ENCODE results near the gene ARHGEF18.

Gene ARHGEF18

DNA sequence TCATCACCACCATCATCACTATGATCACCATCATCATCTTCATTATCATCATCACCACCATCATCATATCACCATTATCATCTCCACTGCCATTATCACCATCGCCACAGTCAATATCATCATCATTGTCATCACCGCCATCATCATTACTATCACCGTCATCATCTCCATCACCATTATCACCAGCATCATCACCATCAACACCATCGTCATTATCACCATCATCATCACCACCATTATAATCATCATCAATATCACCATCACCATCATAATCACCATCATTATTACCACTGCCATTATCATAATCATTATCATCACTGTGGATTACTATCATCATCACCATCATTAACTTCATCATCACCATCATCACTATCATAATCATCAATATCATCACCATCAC is 17.3 kb upstream of the ARHGEF18 start:
- Histone ChIP-seq H3K9ac (ENCODE audit: low read depth, low read length, poor library complexity) (no peak overlapping the region), H2AFZ (ENCODE audit: low read length) (no peak overlapping the region), H3K4me2 (ENCODE audit: insufficient read depth, low read length, poor library complexity, severe bottlenecking) (no peak overlapping the region), H3K27me3 (ENCODE audit: control insufficient read depth in 3 of 3, insufficient read depth in 3 of 3, low read depth in 1 of 3, low read length in 3 of 3) (no peaks in the 10 kb centered on the region), H3K79me1 (ENCODE audit: low read depth, low read length) (no peaks in the 10 kb centered on the region), H3K9me3 (replicated peaks in 1 of 2; ENCODE audit: control insufficient read depth in 2 of 2, insufficient read depth in 1 of 2, low read depth in 1 of 2, low read length in 2 of 2) (peaks cover 0 to 4% of the 10 kb centered on the region in 2 donors), H2BK15ac (ENCODE audit: low read length) (no peak overlapping the region), H3K14ac (ENCODE audit: low read length) (no peak overlapping the region), H3K4ac (ENCODE audit: low read length) (no peak overlapping the region), H2BK12ac (ENCODE audit: low read length) (no peak overlapping the region), H3K23ac (ENCODE audit: low read depth, low read length, poor library complexity) (no peak overlapping the region), H3K4me3 (ENCODE audit: low read length in 2 of 2) (no peak overlapping the region), H3K18ac (ENCODE audit: low read length) (no peak overlapping the region), H3K27ac (replicated peaks; ENCODE audit: low read length) (no peak overlapping the region), H2BK5ac (ENCODE audit: low read length) (no peak overlapping the region), H4K91ac (ENCODE audit: low read depth, low read length, poor library complexity) (no peak overlapping the region), H4K8ac (ENCODE audit: low read depth, low read length) (peak overlapping the region; percentile 99), H3K4me1 (ENCODE audit: control insufficient read depth in 2 of 2, insufficient read depth in 1 of 2, low read depth in 1 of 2, low read length in 2 of 2) (no peaks in the 10 kb centered on the region), H2BK120ac (ENCODE audit: low read depth, low read length) (no peak overlapping the region), H3K36me3 (replicated peaks in 1 of 2; ENCODE audit: control insufficient read depth in 2 of 2, insufficient read depth in 2 of 2, low read length in 2 of 2) (no peaks in the 10 kb centered on the region), H2AK5ac (ENCODE audit: low read depth, low read length) (no peak overlapping the region)
- 100% methylated on average over 1 to 3 of the region's 4 CpGs for WGBS, 2 donors (ENCODE audit: extremely low coverage in 2 of 2, insufficient read length in 2 of 2, insufficient replicate concordance in 1 of 2)
- DNase-seq (ENCODE audit: low spot score) = no peak

DNA sequence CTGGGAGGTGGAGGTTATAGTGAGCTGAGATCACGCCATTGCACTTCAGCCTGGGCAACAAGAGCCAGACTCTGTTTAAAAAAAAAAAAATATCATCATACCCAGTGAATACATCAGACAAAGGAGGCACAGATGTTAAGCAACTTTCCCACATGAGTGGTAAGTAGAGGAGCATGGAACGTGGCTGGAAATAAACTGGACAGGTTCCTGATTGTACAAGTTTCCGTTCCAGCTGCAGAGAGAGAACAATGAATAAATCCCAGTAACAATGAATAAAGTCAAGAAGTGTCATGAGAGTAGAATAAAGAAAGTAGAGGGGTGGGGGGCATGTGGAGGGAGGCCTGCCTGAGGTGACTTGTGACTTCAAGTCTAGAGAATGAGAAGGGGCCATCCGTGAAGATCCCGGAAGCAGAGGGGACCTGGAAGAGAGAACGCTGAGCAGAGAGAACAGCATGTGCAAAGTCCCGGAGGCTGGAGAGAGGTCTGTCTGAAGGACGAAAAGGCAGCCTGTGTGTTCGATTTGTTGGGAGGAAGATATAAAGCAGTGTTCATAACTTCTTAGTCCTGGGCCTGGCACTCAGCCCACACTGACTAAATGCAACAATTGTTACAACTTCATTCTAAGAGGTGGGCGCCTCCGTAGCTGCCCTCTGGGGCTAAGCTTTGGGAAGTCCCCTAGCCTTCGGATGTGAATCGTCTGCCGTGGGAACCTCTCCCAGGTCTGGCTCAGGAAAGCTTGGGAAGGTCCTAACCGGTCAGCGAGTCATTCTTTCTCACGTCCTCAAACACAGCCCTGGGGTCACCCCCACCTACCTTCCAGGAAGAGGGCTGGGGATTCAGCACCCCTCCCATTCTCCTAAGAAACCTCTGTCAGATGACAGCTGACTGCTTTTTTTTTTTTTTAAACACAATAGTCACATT is 15.3 kb upstream of the ARHGEF18 start:
- no peaks in the 10 kb centered on the region for H3K4me1 ChIP-seq (ENCODE audit: control insufficient read depth in 2 of 2, insufficient read depth in 1 of 2, low read depth in 1 of 2, low read length in 2 of 2)
- no peaks in the 10 kb centered on the region for H3K79me1 ChIP-seq (ENCODE audit: low read depth, low read length)
- H2BK120ac ChIP-seq (ENCODE audit: low read depth, low read length) = no peak overlapping the region
- H3K27me3 ChIP-seq (ENCODE audit: control insufficient read depth in 3 of 3, insufficient read depth in 3 of 3, low read depth in 1 of 3, low read length in 3 of 3) = peaks cover 0 to 5% (median 0%) of the 10 kb centered on the region in 3 experiments
- H3K14ac ChIP-seq (ENCODE audit: low read length) = no peak overlapping the region
- H3K23ac ChIP-seq (ENCODE audit: low read depth, low read length, poor library complexity) = no peak overlapping the region
- no peaks in the 10 kb centered on the region for H3K36me3 ChIP-seq (replicated peaks in 1 of 2; ENCODE audit: control insufficient read depth in 2 of 2, insufficient read depth in 2 of 2, low read length in 2 of 2)
- H4K8ac ChIP-seq (ENCODE audit: low read depth, low read length) = no peak overlapping the region
- WGBS, 2 donors (ENCODE audit: extremely low coverage in 2 of 2, insufficient read length in 2 of 2, insufficient replicate concordance in 1 of 2) = no CpG with 5 or more reads among the region's 17 CpGs
- H2BK5ac ChIP-seq (ENCODE audit: low read length) = no peak overlapping the region
- H2BK15ac ChIP-seq (ENCODE audit: low read length) = no peak overlapping the region
- no peak overlapping the region for H3K9ac ChIP-seq (ENCODE audit: low read depth, low read length, poor library complexity)
- H3K18ac ChIP-seq (ENCODE audit: low read length) = no peak overlapping the region
- no peak overlapping the region for H3K4me3 ChIP-seq (ENCODE audit: low read length in 2 of 2)
- peaks cover 0 to 6% of the 10 kb centered on the region in 2 donors for H3K9me3 ChIP-seq (replicated peaks in 1 of 2; ENCODE audit: control insufficient read depth in 2 of 2, insufficient read depth in 1 of 2, low read depth in 1 of 2, low read length in 2 of 2)
- H2BK12ac ChIP-seq (ENCODE audit: low read length) = no peak overlapping the region
- no peak overlapping the region for H3K4ac ChIP-seq (ENCODE audit: low read length)
- H4K91ac ChIP-seq (ENCODE audit: low read depth, low read length, poor library complexity) = no peak overlapping the region
- no peak overlapping the region for H3K4me2 ChIP-seq (ENCODE audit: insufficient read depth, low read length, poor library complexity, severe bottlenecking)
- no peak overlapping the region for H3K27ac ChIP-seq (replicated peaks; ENCODE audit: low read length)
- DNase-seq (ENCODE audit: low spot score) = no peak
- no peak overlapping the region for H2AFZ ChIP-seq (ENCODE audit: low read length)
- H2AK5ac ChIP-seq (ENCODE audit: low read depth, low read length) = no peak overlapping the region

DNA sequence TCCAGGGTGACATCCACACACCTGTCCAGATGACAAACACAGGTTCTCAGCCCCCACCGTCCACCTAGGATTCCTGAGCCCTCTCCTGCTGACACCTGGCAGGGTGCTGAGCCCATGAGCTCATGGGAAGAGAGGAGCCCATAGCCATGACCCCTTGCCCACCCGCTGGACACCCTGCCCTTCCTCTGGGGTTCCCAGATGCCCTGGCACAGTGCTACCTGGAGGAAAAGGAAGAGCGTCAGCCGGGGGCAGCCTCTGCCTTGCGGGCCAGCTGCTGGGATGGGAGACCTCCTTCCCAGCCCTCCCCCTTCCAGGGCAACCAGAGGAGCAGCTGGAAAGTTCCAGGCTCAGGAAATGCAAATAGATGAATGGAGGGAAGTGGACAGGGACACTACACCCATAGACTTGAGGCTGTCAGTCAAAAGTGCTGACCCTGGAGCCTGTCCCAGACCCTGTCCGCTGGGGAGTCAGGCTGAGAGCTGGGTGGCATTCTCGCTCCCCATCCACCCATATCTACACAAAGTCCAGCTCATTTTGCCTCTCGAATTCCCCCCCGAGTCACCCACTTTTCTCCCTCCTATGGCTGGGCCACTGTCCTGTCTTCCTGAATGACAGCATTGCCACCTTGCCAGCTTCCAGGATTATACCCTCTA is 12.3 kb upstream of the ARHGEF18 start:
- Histone ChIP-seq H3K4ac (ENCODE audit: low read length) (no peak overlapping the region), H3K23ac (ENCODE audit: low read depth, low read length, poor library complexity) (peak overlapping the region; percentile 52), H3K27ac (replicated peaks; ENCODE audit: low read length) (no peak overlapping the region), H4K91ac (ENCODE audit: low read depth, low read length, poor library complexity) (peak overlapping the region; percentile 65), H3K9me3 (replicated peaks in 1 of 2; ENCODE audit: control insufficient read depth in 2 of 2, insufficient read depth in 1 of 2, low read depth in 1 of 2, low read length in 2 of 2) (peaks cover 0 to 1% of the 10 kb centered on the region in 2 donors), H3K9ac (ENCODE audit: low read depth, low read length, poor library complexity) (peak overlapping the region; percentile 30), H2AK5ac (ENCODE audit: low read depth, low read length) (no peak overlapping the region), H3K4me3 (ENCODE audit: low read length in 2 of 2) (no peak overlapping the region), H3K79me1 (ENCODE audit: low read depth, low read length) (no peaks in the 10 kb centered on the region), H3K4me1 (ENCODE audit: control insufficient read depth in 2 of 2, insufficient read depth in 1 of 2, low read depth in 1 of 2, low read length in 2 of 2) (no peaks in the 10 kb centered on the region), H2AFZ (ENCODE audit: low read length) (no peak overlapping the region), H3K18ac (ENCODE audit: low read length) (no peak overlapping the region), H2BK12ac (ENCODE audit: low read length) (no peak overlapping the region), H3K4me2 (ENCODE audit: insufficient read depth, low read length, poor library complexity, severe bottlenecking) (no peak overlapping the region), H2BK15ac (ENCODE audit: low read length) (no peak overlapping the region), H2BK120ac (ENCODE audit: low read depth, low read length) (no peak overlapping the region), H2BK5ac (ENCODE audit: low read length) (no peak overlapping the region), H4K8ac (ENCODE audit: low read depth, low read length) (no peak overlapping the region), H3K36me3 (replicated peaks in 1 of 2; ENCODE audit: control insufficient read depth in 2 of 2, insufficient read depth in 2 of 2, low read length in 2 of 2) (no peaks in the 10 kb centered on the region), H3K27me3 (ENCODE audit: control insufficient read depth in 3 of 3, insufficient read depth in 3 of 3, low read depth in 1 of 3, low read length in 3 of 3) (peaks cover 0 to 5% (median 0%) of the 10 kb centered on the region in 3 experiments), H3K14ac (ENCODE audit: low read length) (no peak overlapping the region)
- WGBS, 2 donors (ENCODE audit: extremely low coverage in 2 of 2, insufficient read length in 2 of 2, insufficient replicate concordance in 1 of 2) = no CpG with 5 or more reads among the region's 9 CpGs
- DNase-seq (ENCODE audit: low spot score) = no peak

Data from neuronal stem cell (in vitro differentiated cells).